SJSA1 (cell line): ENCODE results near the gene CARD14. TPM values are rescaled to one million over a fixed set of nuclear protein-coding genes. Genes with fewer than 3 reads are reported as not detected.
"Not testable (repeated sequence)": the region's sequence is repeated elsewhere in the genome, so short reads cannot be mapped to it uniquely, and the experiment has no call there.

Experiments used
- DNase-seq, 2 experiments: peaks; one replicate each; pipeline ENCODE4 v3.0.0-alpha.2; 2015 to 2020; ENCODE audit warnings: low spot score in 2 of 2, low read depth in 1 of 2
- H3K27ac ChIP-seq: fragments of 250-450 bp; sonication (Bioruptor Pico); 2 replicates; pipeline ENCODE4 v1.5.1; 2020; ENCODE audit warnings: mild to moderate bottlenecking, moderate library complexity
- H3K27me3 ChIP-seq: fragments of 250-450 bp; sonication (Bioruptor Pico); replicated peaks from 2 replicates; pipeline ENCODE4 v1.5.1; 2020; ENCODE audit warnings: mild to moderate bottlenecking, moderate library complexity
- H3K36me3 ChIP-seq: fragments of 250-450 bp; sonication (Bioruptor Pico); 2 replicates; pipeline ENCODE4 v1.5.1; 2020; ENCODE audit warnings: mild to moderate bottlenecking
- H3K4me1 ChIP-seq: fragments of 250-450 bp; sonication (Bioruptor Pico); replicated peaks from 2 replicates; pipeline ENCODE4 v1.6.1; 2021; ENCODE audit warnings: mild to moderate bottlenecking
- H3K4me3 ChIP-seq: fragments of 250-450 bp; sonication (Bioruptor Pico); 2 replicates; pipeline ENCODE4 v1.5.1; 2020; ENCODE audit warnings: mild to moderate bottlenecking
- H3K9me3 ChIP-seq: fragments of 250-450 bp; sonication (Bioruptor Pico); replicated peaks from 2 replicates; pipeline ENCODE4 v1.5.1; 2020; ENCODE audit warnings: mild to moderate bottlenecking
- total RNA-seq: library from RNA; depleted of rRNA; stranded (reverse); fragments of >200 nt; shearing (Covaris generic); gene quantifications from 2 replicates; pipeline ENCODE4 v1.2.3, GENCODE V29; 2014

CARD14 gene
- total RNA-seq, 1 experiment from 2014 or later = not detected

DNA sequence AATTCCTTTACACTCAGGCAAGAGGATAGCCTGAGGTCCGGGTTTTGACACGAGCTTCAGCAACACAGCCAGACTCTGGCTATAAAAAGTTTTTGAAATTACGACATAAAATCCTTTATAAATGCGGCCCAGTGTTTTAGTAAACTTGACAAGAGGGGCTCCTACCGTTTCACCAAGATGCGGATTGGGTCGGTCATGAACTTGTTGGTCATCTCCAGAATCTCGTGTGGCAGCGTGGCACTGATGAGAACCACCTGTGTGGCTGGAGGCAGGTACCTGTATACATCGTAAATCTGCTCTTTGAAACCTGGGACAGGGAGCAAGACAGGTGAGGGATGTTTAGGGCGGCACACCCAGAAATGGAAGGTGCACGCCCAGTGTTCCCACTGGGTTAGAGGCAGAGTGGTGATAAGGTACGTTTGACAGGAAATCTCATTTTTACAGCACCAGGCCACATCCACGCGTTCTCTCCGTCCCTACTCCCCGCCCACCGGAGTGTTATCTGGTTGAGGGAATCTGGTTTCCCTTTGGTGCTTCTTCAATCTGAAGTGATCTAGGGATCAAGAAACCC lies 30.9 kb upstream of the CARD14 start:
- DNase-seq = no peak
- H3K36me3 ChIP-seq = peaks cover 100% of the 10 kb centered on the region

DNA sequence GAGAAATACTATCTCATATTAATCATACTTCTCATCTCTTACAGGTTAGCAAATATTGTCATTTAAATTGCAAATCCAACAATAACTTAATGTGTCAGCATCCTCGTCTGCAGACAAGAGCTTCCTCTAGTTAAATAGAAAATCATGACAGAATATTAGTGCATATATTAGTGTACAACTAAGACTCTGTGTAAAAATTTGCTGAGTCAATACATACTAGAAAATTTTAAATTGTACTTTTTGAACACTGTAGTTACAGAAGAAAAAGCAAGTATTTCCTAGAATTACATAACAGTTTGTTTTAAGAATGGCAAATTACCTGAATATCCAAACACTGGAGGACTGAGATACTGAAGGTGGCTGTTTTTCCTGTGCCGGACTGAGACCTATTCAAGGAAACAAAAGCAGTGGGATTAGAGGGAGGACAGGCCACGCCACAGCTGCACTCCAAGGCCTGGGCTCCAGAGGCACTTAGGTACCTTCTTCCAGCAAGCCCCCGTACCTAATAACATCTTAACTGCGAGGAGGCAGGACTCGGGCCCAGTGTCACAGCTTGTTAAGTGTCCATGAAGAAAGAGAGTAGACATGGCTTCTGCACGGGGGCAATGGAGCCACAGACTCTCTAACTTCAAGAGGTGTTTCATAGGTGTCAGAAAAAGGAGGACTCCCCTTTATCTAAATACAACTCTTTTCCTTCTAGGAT lies 28.2 kb upstream of the CARD14 start:
- Histone ChIP-seq H3K4me3 (no peak overlapping the region), H3K4me1 (peaks cover 13% of the 10 kb centered on the region), H3K9me3 (no peaks in the 10 kb centered on the region), H3K27me3 (no peaks in the 10 kb centered on the region), H3K36me3 (peaks cover 93% of the 10 kb centered on the region), H3K27ac (no peak overlapping the region)
- DNase-seq = no peak

More for the DNA sequence above, 30.9 kb upstream of the CARD14 start:
- no peaks in the 10 kb centered on the region for H3K27me3 ChIP-seq
- no peaks in the 10 kb centered on the region for H3K4me1 ChIP-seq
- H3K4me3 ChIP-seq = no peak overlapping the region
- H3K9me3 ChIP-seq = no peaks in the 10 kb centered on the region
- no peak overlapping the region for H3K27ac ChIP-seq

DNA sequence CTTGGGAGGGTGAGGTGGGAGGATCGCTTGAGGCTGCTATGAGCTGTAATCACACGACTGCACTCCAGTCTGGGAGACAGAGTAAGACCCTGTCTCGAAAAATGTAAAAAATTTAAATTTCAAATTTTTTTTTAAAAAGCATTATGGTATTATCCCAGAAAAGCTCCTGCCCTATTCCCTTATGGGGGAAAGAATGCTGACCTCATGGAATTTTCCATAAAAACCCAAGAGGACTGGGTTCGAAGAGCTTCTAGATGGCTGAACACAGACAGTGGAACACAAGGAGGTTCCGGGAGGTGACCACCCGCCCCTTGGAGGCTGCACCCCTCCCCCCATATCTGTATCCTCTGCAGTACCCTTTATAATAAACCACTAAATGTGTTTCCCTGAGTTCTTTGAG lies 26.9 kb upstream of the CARD14 start:
- no peak overlapping the region for H3K27ac ChIP-seq
- H3K36me3 ChIP-seq = peaks cover 87% of the 10 kb centered on the region
- DNase-seq = no peak
- H3K4me3 ChIP-seq = no peak overlapping the region
- H3K4me1 ChIP-seq = peaks cover 13% of the 10 kb centered on the region
- H3K27me3 ChIP-seq = no peaks in the 10 kb centered on the region
- no peaks in the 10 kb centered on the region for H3K9me3 ChIP-seq

DNA sequence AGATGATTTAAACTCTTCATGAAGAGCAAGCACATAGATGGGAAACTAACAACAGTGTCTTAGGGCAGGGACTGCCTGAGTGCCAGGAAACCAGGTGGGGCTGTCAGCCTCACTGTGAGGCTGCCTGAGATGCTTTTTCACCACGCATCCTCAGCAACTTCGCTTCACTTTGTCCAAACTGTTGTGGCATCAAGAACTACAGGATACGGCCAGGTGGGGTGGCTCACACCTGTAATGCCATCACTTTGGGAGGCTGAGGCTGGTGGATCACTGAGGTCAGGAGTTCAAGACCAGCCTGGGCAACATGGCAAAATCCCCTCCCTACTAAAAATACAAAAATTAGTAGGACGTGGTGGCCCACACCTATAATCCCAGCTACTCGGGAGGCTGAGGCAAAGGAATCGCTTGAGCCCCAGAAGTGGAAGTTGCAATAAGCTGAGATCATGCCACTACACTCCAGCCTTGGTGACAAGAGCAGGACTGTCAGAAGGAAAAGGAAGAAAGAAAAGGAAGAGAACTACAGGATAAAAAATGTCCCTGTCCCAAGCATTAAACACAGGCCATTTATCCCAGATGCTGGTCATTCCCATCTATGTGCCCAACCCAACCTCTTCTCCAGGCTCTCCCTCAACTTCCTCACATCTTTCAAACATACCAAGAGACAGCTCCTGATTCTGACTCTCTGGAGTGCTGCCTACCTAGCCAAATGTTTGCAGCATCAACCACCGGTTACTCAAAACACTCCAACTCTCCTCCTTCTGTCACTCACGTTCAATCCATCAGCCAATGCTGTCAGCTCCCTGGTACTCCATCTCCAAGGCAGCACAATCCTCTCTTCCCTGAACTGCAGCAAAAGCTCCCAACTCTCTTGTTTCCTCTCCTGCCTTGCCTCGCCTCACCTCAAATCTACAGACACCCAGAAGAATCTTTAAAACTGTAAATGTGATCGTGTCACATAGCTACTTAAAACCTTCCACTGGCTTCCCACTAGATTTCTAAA lies 24.5 kb upstream of the CARD14 start:
- no peak overlapping the region for H3K27ac ChIP-seq
- peaks cover 65% of the 10 kb centered on the region for H3K36me3 ChIP-seq
- no peaks in the 10 kb centered on the region for H3K27me3 ChIP-seq
- H3K9me3 ChIP-seq = no peaks in the 10 kb centered on the region
- peaks cover 17% of the 10 kb centered on the region for H3K4me1 ChIP-seq
- no peak for DNase-seq
- peak overlapping the region; percentile 84 for H3K4me3 ChIP-seq

DNA sequence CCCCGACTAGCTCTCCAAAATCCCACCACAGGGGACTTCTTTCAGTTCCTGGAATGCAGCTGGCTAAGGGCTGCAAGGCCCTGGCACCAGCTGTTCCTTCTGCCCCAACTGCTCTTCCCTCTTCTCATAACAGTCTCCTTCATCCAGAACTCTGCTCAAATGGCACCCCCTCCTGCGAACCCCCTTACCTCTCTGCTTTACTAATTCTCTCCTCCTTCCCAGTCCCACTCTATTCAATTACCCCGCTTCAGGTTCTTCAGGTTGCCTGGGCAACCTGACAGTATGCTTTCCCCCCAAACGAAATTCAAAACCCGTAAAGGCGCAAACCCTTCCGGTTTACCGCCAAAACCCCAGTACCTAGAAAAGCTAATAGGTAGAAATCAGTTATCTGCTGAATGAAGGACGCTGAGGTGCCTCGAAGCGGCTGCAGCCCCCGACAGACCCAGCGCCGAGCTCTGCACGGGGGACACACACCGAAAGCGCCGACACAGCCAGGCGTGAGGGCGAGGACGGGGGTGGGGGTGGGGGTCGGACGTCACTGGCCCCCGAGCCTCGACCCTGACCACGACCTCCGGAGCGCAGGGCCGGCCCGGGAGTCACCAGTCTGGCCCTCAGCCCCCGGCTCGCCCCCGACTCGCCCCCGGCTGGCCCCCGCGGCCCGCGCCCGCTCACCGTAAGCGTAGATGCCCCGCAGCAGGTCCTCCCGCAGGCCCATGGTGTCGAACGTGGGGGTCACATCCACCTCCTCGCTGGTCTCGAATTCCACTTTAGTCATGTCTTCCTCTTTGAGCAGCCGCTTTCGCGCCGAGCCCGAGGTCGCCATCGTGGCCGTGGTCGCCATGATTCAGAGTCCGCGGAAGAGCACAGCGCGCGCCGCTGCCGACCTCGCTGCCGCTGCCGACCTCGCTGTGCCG lies 23.5 kb upstream of the CARD14 start:
- Histone ChIP-seq H3K27me3 (no peaks in the 10 kb centered on the region), H3K4me1 (peaks cover 21% of the 10 kb centered on the region), H3K36me3 (peaks cover 55% of the 10 kb centered on the region), H3K4me3 (peak overlapping the region; percentile 84), H3K9me3 (no peaks in the 10 kb centered on the region), H3K27ac (peak overlapping the region; percentile 41)
- DNase-seq = peak in 1 of 2 experiments; percentile 50

DNA sequence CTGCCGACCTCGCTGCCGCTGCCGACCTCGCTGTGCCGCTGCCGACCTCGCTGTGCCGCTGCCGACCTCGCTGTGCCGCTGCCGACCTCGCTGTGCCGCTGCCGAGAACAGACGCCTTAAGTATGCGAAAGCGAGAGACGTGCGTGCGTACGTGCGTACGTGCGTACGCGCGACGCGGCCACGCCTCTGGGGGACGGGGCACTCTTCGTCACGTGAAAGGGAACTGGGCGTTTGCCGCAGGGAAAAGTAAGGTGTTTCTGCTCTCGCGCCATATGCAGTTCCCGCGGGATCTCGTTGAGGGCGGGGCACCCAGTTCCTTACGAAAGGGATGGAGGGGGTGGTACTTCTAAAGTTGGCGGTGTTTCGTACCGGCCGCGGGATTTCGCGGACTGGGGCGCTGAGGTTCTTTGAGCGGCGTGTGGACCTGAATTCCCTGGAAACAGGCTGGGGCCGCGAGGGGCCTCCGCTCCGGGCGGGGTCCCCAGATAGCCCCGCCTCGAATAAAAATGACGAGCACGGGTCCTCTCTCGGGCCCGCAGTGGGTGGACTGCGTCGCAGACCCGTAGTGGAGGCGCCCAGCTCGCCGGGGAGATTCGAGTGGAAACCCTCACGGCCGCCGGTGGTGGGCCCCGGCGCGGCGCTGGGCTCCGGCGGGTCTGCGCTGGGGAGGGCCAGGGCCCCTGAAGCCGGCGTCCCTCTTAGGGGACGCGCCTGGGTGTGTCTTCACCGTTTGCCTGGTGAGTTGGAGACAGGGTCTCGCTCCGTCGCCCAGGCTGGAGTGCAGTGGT lies 22.6 kb upstream of the CARD14 start, which contains the start of gene EIF4A3:
Gene EIF4A3, minus strand, starts transcription at position 94 of the 788 bp plus-strand sequence. CDS start 167 bp downstream, outside the sequence.
- H3K4me1 ChIP-seq = peaks cover 25% of the 10 kb centered on the region
- DNase-seq = peak; percentile 99 to 100
- H3K27me3 ChIP-seq = no peaks in the 10 kb centered on the region
- peak within 1 kb of the TSS; percentile 80 for H3K27ac ChIP-seq
- H3K4me3 ChIP-seq = peak within 1 kb of the TSS; percentile 84
- peaks cover 47% of the 10 kb centered on the region for H3K36me3 ChIP-seq
- H3K9me3 ChIP-seq = no peaks in the 10 kb centered on the region; the same call in 1 of the 2 replicates

DNA sequence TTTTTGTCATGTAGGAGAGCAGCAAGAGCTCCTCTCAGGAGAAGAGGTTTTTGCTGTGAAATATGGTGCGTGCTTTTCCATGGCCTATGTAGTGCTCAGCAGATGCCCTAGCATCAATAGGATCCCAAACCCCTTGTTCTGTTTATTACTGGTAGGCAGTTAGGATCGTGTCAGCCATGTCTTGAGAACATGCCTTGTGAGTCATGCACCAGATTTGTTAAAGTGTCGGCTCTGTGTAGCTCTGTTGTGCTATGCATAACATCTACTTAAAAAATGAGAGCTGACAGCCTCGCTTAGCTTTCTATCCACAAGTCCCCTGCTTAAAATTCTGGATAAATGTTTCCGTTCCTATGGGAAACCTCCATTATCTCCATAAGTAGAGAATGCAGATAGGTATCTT lies 18.5 kb upstream of the CARD14 start:
- Histone ChIP-seq H3K36me3 (peaks cover 13% of the 10 kb centered on the region), H3K4me3 (no peak overlapping the region), H3K27ac (no peak overlapping the region), H3K27me3 (no peaks in the 10 kb centered on the region), H3K4me1 (peaks cover 12% of the 10 kb centered on the region), H3K9me3 (peaks cover 12% of the 10 kb centered on the region; the same call in 1 of the 2 replicates)
- DNase-seq = peak in 1 of 2 experiments; percentile 24

DNA sequence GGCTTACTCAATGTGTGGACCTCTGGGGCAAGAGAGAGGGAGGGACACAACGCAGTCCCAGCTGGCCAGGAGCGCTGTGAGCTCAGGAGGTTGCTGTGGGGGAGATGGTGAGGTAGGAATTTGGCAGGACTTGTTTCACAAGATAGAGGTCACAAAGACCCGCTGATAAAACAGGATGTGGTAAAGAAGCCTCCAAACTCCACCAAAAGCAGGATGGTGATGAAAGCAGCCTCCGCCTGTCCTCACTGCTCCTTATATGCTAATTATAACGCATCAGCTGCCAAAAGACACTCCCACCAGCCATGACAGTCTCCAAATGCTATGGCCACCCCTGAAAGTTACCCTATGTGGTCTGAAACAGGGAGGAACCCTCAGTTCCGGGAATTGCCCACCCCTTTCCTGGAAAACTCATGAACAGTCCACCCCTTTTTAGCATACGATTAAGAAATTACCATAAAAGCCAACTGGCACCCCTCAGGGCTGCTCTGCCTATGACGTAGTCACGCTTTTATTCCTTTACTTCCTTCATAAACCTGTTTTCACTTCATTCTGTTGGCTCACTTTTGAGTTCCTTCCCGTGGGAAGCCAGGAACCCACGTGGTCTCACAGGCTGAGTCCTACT lies 17.6 kb upstream of the CARD14 start:
- no peak overlapping the region for H3K4me3 ChIP-seq
- peaks cover 13% of the 10 kb centered on the region; the same call in 1 of the 2 replicates for H3K9me3 ChIP-seq
- H3K27ac ChIP-seq = no peak overlapping the region
- H3K36me3 ChIP-seq = peaks cover 8% of the 10 kb centered on the region
- no peaks in the 10 kb centered on the region for H3K27me3 ChIP-seq
- H3K4me1 ChIP-seq = peaks cover 12% of the 10 kb centered on the region
- no peak for DNase-seq

DNA sequence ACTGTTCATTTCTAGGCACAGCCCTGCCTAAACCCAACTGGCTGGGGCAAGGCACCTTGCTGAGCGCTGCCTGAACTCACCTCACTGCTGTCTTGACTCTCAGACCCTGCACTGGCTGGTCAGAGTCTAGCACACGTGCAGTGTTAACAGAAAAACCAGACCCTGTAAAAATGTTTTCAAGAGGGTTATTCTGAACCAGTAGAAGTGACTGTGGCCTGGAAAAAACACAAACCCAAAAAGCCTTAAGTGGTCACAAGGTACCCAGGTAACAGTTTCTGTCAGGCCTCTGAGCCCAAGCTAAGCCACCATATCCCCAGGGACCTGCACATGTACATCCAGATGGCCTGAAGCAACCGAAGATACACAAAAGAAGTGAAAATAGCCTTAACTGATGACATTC lies 16.8 kb upstream of the CARD14 start:
- no peak for DNase-seq

DNA sequence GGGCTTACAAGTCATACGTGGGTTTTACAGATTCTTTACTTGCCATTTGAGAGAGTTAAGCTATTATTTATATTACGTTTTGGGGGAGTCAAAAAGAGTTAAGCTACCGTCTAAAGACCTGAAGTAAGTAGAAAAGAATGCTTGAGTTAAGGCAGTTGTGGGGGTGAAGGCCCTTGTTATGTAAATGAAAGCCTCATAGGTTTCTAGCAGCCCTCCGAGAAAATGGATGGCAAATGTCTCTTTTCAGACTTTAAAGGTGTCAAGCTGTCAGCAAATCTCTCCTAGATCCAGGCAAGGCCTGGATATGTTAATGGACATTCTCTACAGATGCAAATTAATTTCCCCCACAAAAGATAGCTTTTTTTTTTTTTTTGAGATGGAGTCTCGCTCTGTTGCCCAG lies 15.7 kb upstream of the CARD14 start:
- H3K4me3 ChIP-seq = no peak overlapping the region
- H3K4me1 ChIP-seq = peaks cover 8% of the 10 kb centered on the region
- H3K36me3 ChIP-seq = no peaks in the 10 kb centered on the region
- H3K27me3 ChIP-seq = no peaks in the 10 kb centered on the region
- no peak overlapping the region for H3K27ac ChIP-seq
- DNase-seq = no peak
- peaks cover 13% of the 10 kb centered on the region; the same call in 1 of the 2 replicates for H3K9me3 ChIP-seq

More for the DNA sequence above, 16.8 kb upstream of the CARD14 start:
- H3K27ac ChIP-seq = no peak overlapping the region
- H3K36me3 ChIP-seq = peaks cover 3% of the 10 kb centered on the region
- no peak overlapping the region for H3K4me3 ChIP-seq
- H3K4me1 ChIP-seq = peaks cover 11% of the 10 kb centered on the region
- peaks cover 13% of the 10 kb centered on the region; the same call in 1 of the 2 replicates for H3K9me3 ChIP-seq
- H3K27me3 ChIP-seq = no peaks in the 10 kb centered on the region

DNA sequence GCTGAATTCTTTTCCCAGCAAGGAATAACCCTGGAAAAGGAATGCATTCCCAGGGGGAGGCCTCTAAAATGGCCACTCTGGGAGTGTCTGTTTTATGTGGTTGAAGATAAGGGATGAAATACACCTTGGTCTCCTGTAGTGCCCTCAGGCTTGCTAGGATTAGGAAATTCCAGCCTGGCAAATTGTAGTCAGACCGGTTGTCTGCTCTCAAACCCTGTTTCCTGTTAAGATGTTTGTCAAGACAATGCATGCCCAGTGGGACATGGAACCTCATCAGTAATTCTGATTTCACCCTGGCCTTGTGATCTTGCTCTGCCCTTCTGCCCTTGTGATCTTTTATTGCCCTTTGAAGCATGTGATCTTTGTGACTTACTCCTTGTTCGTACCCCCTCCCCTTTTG lies 14.2 kb upstream of the CARD14 start:
- H3K9me3 ChIP-seq = peaks cover 13% of the 10 kb centered on the region; the same call in 1 of the 2 replicates
- not testable (repeated sequence) for H3K4me3 ChIP-seq, H3K4me1 ChIP-seq, H3K27ac ChIP-seq, H3K27me3 ChIP-seq, DNase-seq, H3K36me3 ChIP-seq

DNA sequence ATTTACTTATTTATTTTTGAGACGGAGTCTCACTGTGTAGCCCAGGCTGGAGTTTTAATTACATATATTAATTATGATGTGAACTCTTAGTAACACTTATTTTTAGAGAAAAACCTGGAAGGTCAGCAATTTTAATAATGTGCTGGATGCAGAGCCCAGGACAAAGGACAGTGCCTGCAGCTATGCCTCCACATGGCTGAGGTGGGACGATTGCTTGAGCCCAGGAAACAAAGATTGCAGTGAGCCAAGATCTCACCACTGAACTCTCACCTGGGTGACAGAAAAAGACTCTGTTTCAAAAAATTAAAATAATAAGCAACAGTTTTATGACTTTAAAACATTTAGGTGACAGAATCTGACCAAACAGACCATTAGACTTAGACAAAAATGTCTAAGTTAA lies 11.0 kb upstream of the CARD14 start:
- DNase-seq = no peak
- H3K4me3 ChIP-seq = no peak overlapping the region
- H3K27ac ChIP-seq = no peak overlapping the region
- H3K4me1 ChIP-seq = no peaks in the 10 kb centered on the region
- peaks cover 6% of the 10 kb centered on the region; the same call in 1 of the 2 replicates for H3K9me3 ChIP-seq
- H3K27me3 ChIP-seq = 0 out of 2 replicates have a peak, but pooled peaks cover 4% of the 10 kb centered on the region
- no peaks in the 10 kb centered on the region for H3K36me3 ChIP-seq
